HEK293T (cell line): ENCODE data around the gene CCDC88A.

Experiments
- CTCF ChIA-PET: fragments of 350-600 bp; formaldehyde crosslinking; extraction: SDS; loops from one replicate; lab custom pipeline; 2021; ENCODE audit warnings: antibody characterized with exemption, inconsistent platforms; lab: Yijun Ruan, JAX
- POLR2A ChIA-PET: fragments of 350-600 bp; formaldehyde crosslinking; extraction: SDS; loops from one replicate; lab custom pipeline; 2020; ENCODE audit warnings: antibody characterized with exemption, inconsistent platforms; lab: Yijun Ruan, JAX
- DNase-seq: peaks from one replicate; pipeline ENCODE4 v3.0.0; 2012; ENCODE audit warnings: mixed read lengths; ENCODE audit errors: extremely low spot score
- ARNT ChIP-seq: fragments of 450-650 bp; IDR thresholded peaks from 2 replicates; pipeline ENCODE4 v1.6.1; 2017; ENCODE audit warnings: mild to moderate bottlenecking
- BHLHE40 ChIP-seq: fragments of 450-650 bp; IDR thresholded peaks from 2 replicates; pipeline ENCODE4 v1.6.1; 2016; ENCODE audit warnings: mild to moderate bottlenecking, moderate library complexity, borderline replicate concordance
- CTBP1 ChIP-seq: fragments of 450-650 bp; IDR thresholded peaks from 2 replicates; pipeline ENCODE4 v1.6.1; 2016; ENCODE audit warnings: borderline replicate concordance
- ELF4 ChIP-seq: fragments of 450-650 bp; IDR thresholded peaks from 2 replicates; pipeline ENCODE4 v1.6.1; 2017; ENCODE audit warnings: antibody characterized with exemption
- FOXA1 ChIP-seq: fragments of 450-650 bp; IDR thresholded peaks from 2 replicates; pipeline ENCODE4 v1.6.1; 2016; ENCODE audit warnings: mild to moderate bottlenecking
- FOXK2 ChIP-seq: fragments of 450-650 bp; IDR thresholded peaks from 2 replicates; pipeline ENCODE4 v1.6.1; 2016; ENCODE audit warnings: mild to moderate bottlenecking
- FOXM1 ChIP-seq: fragments of 450-650 bp; IDR thresholded peaks from 2 replicates; pipeline ENCODE4 v1.6.1; 2017; ENCODE audit warnings: mild to moderate bottlenecking, borderline replicate concordance
- HDGF ChIP-seq: fragments of 450-650 bp; IDR thresholded peaks from 2 replicates; pipeline ENCODE4 v1.6.1; 2017; ENCODE audit warnings: antibody characterized with exemption, borderline replicate concordance
- L3MBTL2 ChIP-seq: fragments of 450-650 bp; conservative IDR thresholded peaks from 2 replicates; pipeline ENCODE4 v1.6.1; 2016; ENCODE audit warnings: mild to moderate bottlenecking
- LEF1 ChIP-seq: fragments of 450-650 bp; IDR thresholded peaks from 2 replicates; pipeline ENCODE4 v1.6.1; 2017; ENCODE audit warnings: mild to moderate bottlenecking, borderline replicate concordance
- NFRKB ChIP-seq: fragments of 450-650 bp; IDR thresholded peaks from 2 replicates; pipeline ENCODE4 v1.6.1; 2016; ENCODE audit warnings: mild to moderate bottlenecking, moderate library complexity
- PKNOX1 ChIP-seq: fragments of 450-650 bp; IDR thresholded peaks from 2 replicates; pipeline ENCODE4 v1.6.1; 2016
- SP1 ChIP-seq: fragments of 450-650 bp; IDR thresholded peaks from 2 replicates; pipeline ENCODE4 v1.6.1; 2017
- SUZ12 ChIP-seq: fragments of 450-650 bp; IDR thresholded peaks from 2 replicates; pipeline ENCODE4 v1.6.1; 2016; ENCODE audit warnings: mild to moderate bottlenecking
- TARDBP ChIP-seq: fragments of 450-650 bp; IDR thresholded peaks from 2 replicates; pipeline ENCODE4 v1.6.1; 2016
- ZNF384 ChIP-seq: fragments of 450-650 bp; IDR thresholded peaks from 2 replicates; pipeline ENCODE4 v1.6.1; 2016

The CCDC88A gene

GRCh38 chr2:55422876-55423665 lies 3.4 kb upstream of the CCDC88A start:
- TF ChIP-seq PKNOX1, result no peak
- TF ChIP-seq FOXK2, result no peak
- no peak for TF ChIP-seq SUZ12
- no peak for TF ChIP-seq ELF4
- no peak for TF ChIP-seq SP1
- TF ChIP-seq HDGF, result no peak
- TF ChIP-seq BHLHE40, result no peak
- CTCF ChIA-PET, result interaction anchor here (0.7 kb wide), 1 partner anchor 177 kb away, joined by 3 read pairs; no protein-coding TSS in a partner anchor
- POLR2A ChIA-PET, result no interaction called here
- DNase-seq, result no peak

GRCh38 chr2:55421326-55421725 lies 1.7 kb upstream of the CCDC88A start:
- no peak for DNase-seq
- no peak for TF ChIP-seq ELF4
- TF ChIP-seq ZNF384, result no peak
- TF ChIP-seq ARNT, result no peak
- TF ChIP-seq CTBP1, result no peak
- no peak for TF ChIP-seq NFRKB
- no peak for TF ChIP-seq TARDBP
- no peak for TF ChIP-seq L3MBTL2
- no peak for TF ChIP-seq PKNOX1
- no peak for TF ChIP-seq SP1
- no peak for TF ChIP-seq BHLHE40
- no peak for TF ChIP-seq FOXK2
- TF ChIP-seq FOXM1, result no peak
- no peak for TF ChIP-seq HDGF
- TF ChIP-seq SUZ12, result no peak
- ChIA-PET CTCF (no interaction called here), POLR2A (no interaction called here)

GRCh38 chr2:55420871-55421270 lies 1.2 kb upstream of the CCDC88A start:
- CTCF ChIA-PET, result interaction anchor here (0.8 kb wide), 1 partner anchor 92 kb away, joined by 3 read pairs; no protein-coding TSS in a partner anchor
- POLR2A ChIA-PET, result interaction anchor here (0.8 to 2.1 kb wide), 4 partner anchors 99 to 197 kb away, joined by 3 to 15 read pairs (median 4); partner anchors contain the start of genes CFAP36 and PPP4R3B

GRCh38 chr2:55420439-55420725 lies 726 bp upstream of the CCDC88A start:
- ChIA-PET POLR2A (interaction anchor here (0.8 to 2.1 kb wide), 7 partner anchors 28 to 197 kb away, joined by 3 to 15 read pairs (median 4); partner anchors contain the start of genes CFAP36 and PPP4R3B), CTCF (interaction anchor here (0.6 to 0.8 kb wide), 2 partner anchors 92 to 1217 kb away, joined by 3 to 4 read pairs; no protein-coding TSS in a partner anchor)
- DNase-seq, result no peak

More at GRCh38 chr2:55420871-55421270, 1.2 kb upstream of the CCDC88A start:
- DNase-seq, result no peak
- no peak for TF ChIP-seq LEF1
- no peak for TF ChIP-seq TARDBP
- no peak for TF ChIP-seq ZNF384
- no peak for TF ChIP-seq CTBP1
- no peak for TF ChIP-seq PKNOX1
- TF ChIP-seq SUZ12, result no peak
- TF ChIP-seq NFRKB, result no peak
- TF ChIP-seq FOXK2, result no peak
- no peak for TF ChIP-seq ELF4
- no peak for TF ChIP-seq SP1

GRCh38 chr2:55419233-55419678 lies 400 bp downstream of the CCDC88A start:
- TF ChIP-seq ZNF384 (no peak), L3MBTL2 (peak; percentile 92), SP1 (no peak), CTBP1 (no peak), LEF1 (no peak), TARDBP (no peak)
- DNase-seq, result peak; percentile 36
- ChIA-PET POLR2A (interaction anchor here (0.7 to 2.1 kb wide), 10 partner anchors 8 to 198 kb away, joined by 3 to 15 read pairs (median 3); partner anchors contain the start of genes CFAP36 and PPP4R3B), CTCF (no interaction called here)

More at GRCh38 chr2:55420439-55420725, 726 bp upstream of the CCDC88A start:
- TF ChIP-seq FOXA1 (no peak), PKNOX1 (peak; percentile 56)

GRCh38 chr2:55418512-55419232 lies 984 bp downstream of the CCDC88A start:
- POLR2A ChIA-PET, result interaction anchor here (1.0 to 2.1 kb wide), 3 partner anchors 9 to 199 kb away, joined by 3 to 15 read pairs (median 5); partner anchors contain the start of genes CFAP36 and PPP4R3B
- no peak for DNase-seq
- TF ChIP-seq FOXK2 (no peak), SP1 (no peak), HDGF (no peak), LEF1 (no peak), PKNOX1 (no peak)
- CTCF ChIA-PET, result no interaction called here
